HG02642 (cell line): ENCODE data around the gene IFI30.
"Not testable (repeated sequence)": the region's sequence is repeated elsewhere in the genome, so short reads cannot be mapped to it uniquely, and the experiment has no call there.

Experiments used
- ATAC-seq: cut with Tn5 transposase; IDR thresholded peaks from one replicate; pipeline ENCODE4 v1.9.1; 2021; ENCODE audit warnings: mild to moderate bottlenecking; ENCODE audit not compliant: unreplicated experiment, poor library complexity

Gene IFI30

GRCh38 chr19:18152442-18152816 is 21.2 kb upstream of the IFI30 start:
- peak; percentile 67 for ATAC-seq

DNA sequence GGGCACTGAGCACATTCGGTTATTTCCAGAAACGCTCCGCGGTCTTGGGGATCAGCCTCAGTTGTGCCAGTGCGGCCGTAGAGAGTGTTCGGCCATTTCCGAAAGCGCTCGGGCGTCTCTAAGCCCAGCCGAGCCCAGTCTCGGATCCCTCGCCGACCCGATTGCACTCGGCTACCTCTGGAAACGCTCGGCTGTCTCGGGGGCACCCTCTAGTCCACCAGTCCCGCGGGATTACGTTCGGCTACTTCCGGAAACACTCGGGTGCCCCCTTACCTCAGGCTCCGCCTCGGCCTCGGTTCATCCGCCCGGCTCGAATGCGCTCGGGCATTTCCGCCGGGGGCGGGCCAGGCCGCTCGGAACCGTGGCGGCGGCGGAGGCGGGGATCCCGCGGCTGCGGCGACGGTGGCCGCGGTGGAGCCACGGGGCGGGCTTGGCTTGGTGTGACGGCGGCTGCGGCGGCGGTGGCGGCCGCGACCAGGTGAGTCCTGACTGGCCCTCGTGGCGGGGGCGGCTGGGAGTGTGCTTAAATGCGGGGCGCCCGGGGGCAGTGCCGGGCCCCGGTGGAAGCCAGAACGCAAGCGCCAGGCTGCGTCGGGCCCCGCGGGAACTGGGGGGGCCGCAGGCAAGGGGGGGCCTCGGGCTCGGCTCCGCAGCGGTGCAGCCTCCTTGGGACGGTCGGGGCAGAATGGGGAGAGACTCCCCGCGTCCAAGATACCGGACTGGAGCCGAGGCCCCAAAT is 20.6 kb upstream of the IFI30 start, which contains the start of gene PIK3R2:
Gene PIK3R2, plus strand, starts transcription at position 347 of the 739 bp plus-strand sequence. CDS start 2,717 bp downstream, outside the sequence.
- peak; percentile 74 for ATAC-seq

DNA sequence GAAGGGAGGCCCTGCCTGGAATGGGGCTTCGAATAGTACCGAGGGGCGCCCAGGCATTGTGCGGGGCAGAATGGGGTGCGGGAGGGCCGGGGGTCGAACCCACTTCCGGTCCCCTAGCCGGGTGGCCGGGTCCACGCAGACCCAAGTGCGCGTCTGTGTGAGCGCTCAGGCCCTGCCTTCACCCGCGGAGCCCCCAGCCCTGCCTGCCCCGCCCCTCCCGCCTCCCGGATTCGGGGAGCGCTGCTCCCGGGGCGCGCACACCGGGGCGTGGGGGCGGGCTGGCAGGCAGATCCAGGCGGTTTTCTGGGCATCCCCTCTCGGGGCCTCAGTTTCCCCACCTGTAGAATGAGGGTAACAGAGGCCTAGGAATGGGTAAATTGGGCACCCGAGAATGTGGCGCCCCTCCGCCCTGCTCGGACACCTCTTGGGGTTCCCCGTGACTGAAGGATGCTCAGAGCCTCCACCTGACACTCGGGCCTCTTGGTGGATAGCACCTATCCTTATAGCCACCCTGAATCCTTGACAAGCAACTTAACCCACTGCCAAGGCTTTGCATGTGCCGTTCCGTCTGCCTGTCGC is 20.0 kb upstream of the IFI30 start:
- peak; percentile 1 for ATAC-seq

DNA sequence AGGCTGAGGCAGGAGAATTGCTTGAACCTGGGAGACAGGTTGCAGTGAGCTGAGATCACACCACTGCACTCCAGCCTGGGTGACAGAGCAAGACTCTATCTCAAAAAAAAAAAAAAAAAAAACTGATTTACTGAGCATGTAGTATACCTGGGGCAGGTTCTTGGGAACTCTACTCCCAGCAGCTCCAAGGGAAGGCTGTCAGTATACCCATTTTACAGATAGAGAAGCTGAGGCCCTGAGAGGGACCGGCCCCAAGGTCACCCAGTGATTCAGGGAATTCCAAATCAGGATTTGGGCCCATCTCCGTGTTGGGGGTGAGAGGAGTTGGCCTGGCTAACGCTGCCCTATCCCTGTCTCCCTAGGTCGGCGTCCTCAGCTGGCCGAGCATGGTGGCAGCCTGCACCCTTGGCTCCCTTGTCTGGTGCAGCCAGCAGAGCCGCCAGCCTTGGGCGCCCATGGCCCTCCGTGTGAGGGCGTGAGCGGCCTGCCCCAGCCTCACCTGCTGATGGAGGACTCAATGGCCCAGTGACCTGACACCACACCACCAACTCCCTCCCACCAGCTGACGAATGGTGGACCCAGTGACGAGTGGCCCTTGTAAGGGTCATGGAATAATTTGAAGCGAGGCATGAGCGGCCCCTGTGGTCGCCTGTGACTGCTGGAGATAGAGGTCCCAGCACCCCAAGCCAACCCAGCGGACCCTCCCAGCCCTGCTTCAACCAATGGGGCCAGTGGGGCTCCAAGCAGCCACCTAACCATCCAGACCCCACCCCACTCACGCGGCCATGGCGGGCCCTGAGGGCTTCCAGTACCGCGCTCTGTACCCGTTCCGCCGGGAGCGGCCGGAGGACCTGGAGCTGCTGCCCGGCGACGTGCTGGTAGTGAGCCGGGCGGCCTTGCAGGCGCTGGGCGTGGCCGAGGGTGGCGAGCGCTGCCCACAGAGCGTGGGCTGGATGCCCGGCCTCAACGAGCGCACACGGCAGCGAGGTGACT is 18.2 kb upstream of the IFI30 start:
- ATAC-seq = no peak

DNA sequence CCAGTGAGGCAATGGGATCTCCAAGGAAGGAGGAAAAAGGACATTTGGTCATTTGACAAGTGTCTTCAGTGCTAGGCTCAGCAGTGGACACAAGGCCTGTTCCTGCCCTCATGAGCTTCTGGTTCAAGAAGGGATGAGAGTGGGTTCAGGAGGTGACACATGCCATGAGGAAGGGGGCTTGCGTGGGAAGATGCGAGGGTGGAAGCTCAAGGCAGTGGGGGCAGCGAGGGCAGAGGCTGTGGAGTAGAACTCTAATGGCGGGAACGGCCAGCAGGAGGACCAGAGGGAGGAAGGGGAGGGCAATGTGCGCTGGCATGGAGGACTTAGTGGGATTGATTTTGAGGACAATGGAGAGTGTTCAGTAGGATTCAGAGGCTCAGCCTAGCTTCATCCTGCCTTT is 17.3 kb upstream of the IFI30 start:
- no peak for ATAC-seq

DNA sequence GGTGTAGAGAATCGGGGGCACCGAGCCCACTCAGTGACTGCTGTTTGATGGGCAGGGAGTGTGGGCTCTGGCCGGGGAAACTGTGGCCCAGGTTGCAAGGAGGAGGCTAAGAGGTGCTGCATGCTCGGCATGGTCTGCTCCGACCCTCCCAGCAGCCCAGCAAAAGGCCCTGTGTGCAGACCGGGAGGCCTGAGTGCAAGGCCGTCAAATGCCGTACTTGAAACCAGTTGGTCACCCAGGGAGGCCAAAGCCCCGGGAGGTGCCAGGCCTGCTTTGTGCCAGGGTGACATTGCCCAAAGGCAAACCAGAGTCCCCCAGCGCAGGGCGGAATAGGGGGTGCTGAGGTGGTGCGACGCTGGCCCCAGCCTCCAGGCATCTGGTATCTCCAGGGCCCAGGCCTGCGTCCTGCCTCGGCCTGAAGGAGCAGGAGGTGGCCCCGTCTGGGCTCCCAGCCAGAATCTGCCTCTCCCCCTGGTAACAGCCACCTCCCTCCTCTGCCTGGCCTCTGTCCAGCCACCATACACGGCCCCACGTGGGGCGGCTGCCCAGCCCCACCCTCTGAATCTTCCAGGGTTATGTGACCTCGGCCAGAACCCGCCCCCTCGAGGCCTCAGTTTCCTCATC is 16.7 kb upstream of the IFI30 start:
- ATAC-seq = no peak

DNA sequence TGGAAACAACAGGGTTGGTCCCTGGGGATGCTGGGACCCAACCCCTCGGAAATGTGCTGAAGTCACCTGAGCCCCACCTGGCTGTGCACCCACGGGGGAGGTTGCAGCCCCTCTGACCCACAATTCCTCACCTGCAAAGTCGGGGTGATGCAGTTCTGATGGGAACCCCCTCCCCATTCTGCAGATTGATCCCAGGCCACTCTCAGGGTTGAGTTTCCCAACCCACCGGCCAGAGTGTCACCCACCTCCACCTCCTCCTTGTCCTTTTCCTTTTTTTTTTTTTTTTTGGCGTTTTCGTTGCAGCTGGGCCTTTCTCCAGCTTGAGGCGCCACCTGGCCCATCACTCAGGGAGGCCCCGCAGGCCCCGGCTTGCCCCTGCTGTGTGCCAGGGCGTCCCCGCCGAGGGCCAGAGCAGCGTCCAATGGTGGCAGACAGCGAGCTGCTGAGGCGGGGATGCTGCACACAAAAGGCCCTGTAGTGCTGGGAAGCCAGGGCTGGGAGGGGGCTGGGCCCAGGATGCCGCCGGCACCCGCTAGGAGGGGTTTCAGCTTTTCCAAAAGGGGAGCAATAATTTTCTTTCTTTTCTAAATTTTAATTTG is 16.0 kb upstream of the IFI30 start:
- no peak for ATAC-seq

DNA sequence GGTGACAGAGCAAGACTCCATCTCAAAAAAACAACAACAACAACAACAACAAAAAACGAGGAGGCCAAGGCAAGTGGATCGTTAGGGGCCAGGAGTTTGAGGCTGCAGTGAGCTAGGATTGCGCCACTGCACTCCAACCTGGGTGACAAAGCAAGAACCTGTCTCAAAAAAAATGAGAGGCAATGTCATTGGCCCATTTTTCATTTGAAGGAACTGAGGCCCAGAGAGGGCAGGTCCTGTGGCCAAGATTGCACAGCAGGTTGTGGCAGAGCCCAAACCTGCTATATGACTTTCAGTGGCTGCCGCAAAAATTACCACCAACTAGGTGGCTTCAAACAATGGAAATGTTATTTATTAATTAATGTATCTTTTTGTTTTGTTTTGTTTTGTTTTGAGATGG is 15.1 kb upstream of the IFI30 start:
- no peak for ATAC-seq

DNA sequence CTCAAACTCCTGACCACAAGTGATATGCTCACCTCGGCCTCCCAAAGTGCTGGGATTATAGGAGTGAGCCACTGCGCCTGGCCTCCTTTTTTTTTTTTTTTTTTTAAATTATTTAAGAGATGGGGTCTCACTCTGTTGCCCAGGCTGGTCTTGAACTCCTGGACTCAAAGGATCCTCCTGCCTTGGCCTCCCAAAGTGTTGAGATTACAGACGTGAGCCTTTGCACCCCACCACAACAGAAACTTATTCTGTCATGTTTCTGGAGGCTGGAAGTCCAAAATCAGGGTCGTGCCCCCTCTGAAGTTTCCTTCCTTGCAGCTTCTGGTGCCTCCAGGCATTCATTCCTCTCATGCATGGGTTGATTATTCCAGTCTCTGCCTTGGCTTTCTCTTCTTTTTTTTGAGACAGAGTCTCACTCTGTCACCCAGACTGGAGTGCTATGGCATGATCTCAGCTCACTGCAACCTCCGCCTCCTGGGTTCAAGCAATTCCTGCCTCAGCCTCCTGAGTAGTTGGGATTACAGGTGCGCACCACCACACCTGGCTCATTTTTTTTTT is 14.5 kb upstream of the IFI30 start:
- not testable (repeated sequence) for ATAC-seq

GRCh38 chr19:18159810-18160209 is 13.8 kb upstream of the IFI30 start:
- ATAC-seq = no peak

DNA sequence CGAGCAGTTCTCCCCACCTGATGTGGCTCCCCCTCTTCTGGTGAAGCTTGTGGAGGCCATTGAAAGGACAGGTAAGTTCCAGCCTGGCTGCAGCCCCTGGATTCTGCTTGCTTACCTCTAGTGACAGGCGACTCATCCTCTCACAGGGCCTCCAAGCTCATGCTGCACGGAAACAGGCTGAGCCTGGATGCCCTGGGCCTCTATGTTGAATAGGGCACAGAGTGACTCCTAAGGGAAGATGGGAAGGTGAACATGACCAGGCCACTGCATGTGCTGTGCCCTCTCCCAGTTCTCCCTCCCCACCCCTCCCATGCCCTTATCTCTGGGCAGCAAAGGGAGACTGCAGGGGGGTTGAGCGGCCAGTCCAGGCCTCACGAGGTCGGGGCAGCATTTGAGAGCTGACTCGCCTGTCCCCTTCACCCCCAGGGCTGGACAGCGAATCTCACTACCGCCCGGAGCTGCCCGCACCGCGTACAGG is 13.1 kb upstream of the IFI30 start:
- no peak for ATAC-seq

GRCh38 chr19:18160971-18161635 is 12.5 kb upstream of the IFI30 start:
- ATAC-seq = peak; percentile 76

- ATAC-seq = no peak
Observed at GRCh38 chr19:18161636-18162002, 12.0 kb upstream of the IFI30 start.

GRCh38 chr19:18164072-18164471 is 9.5 kb upstream of the IFI30 start:
- no peak for ATAC-seq

DNA sequence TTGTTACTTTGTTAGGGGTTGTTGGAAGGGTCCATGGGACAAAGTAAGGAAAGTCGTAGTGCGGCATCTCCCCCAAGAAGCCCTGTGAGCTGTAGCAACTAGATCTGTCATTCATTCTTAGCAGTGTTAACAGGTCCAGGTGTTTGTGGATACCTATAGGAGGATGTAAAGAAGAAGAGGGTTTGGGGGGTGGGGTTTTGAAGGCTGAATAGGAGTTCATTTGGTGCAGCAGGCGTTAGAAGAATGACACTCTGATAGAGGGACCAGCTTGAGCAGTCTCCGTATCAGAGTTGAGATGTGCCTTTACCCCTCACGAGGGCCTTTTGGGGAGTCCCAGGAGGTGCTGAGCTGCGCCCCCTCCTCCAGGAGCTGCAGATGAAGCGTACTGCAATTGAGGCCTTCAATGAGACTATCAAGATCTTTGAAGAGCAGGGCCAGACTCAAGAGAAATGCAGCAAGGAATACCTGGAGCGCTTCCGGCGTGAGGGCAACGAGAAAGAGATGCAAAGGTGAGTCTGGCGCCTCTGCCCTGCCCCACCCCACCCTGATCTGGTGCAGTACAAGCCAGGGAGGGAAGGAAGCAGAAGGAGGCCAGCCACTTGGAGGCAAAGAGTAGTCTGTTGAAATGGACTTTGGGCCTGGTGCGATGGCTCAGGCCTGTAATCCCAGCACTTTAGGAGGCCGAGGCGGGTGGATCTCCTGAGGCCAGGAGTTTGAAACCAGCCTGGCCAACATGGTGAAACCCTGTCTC is 7.6 kb upstream of the IFI30 start:
- ATAC-seq = no peak

- no peak for ATAC-seq
Observed at GRCh38 chr19:18167011-18167410, 6.6 kb upstream of the IFI30 start.

GRCh38 chr19:18167975-18168645 is 5.5 kb upstream of the IFI30 start:
- ATAC-seq = peak; percentile 38
